ENCODE data around the gene CRYBG3. TPM values are rescaled to one million over a fixed set of nuclear protein-coding genes. Genes with fewer than 3 reads are reported as not detected.
A peak's percentile ranks its signal among the peaks of the same experiment; 100 is the strongest.

Gene CRYBG3
- total and polyA plus RNA-seq, 2 of the 13 experiments (the other 11 are each of a cell fraction or from before 2014, with no cell fraction given): 3.8 to 15.9 TPM

DNA sequence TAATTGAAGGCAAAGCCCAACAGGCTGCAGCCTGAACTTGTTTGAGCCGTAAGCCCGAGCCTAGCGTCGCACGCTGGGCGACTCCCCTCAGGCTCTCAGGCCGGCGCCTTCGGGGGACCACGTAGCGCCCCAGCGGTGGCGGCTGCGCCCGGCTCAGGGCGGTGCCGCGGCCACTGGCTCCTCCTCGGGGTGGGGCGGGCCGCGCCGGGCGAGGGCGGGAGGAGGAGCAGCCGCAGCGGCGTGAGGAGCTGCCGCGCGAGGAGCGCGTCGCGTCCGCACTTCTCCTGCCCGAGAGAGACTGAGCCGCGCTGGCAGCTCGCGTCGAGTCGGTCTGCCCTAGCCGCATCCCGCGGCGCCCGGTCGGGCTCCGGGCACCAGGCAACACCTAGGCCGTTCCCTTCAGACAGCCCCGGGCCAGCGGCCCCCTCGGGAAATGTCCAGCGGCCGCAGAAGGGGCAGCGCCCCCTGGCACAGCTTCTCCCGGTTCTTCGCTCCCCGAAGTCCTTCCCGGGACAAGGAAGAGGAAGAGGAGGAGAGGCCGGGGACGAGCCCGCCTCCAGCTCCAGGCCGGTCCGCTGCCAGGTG, at the start of gene CRYBG3 (continued):
- TF ChIP-seq, protein P1, sequence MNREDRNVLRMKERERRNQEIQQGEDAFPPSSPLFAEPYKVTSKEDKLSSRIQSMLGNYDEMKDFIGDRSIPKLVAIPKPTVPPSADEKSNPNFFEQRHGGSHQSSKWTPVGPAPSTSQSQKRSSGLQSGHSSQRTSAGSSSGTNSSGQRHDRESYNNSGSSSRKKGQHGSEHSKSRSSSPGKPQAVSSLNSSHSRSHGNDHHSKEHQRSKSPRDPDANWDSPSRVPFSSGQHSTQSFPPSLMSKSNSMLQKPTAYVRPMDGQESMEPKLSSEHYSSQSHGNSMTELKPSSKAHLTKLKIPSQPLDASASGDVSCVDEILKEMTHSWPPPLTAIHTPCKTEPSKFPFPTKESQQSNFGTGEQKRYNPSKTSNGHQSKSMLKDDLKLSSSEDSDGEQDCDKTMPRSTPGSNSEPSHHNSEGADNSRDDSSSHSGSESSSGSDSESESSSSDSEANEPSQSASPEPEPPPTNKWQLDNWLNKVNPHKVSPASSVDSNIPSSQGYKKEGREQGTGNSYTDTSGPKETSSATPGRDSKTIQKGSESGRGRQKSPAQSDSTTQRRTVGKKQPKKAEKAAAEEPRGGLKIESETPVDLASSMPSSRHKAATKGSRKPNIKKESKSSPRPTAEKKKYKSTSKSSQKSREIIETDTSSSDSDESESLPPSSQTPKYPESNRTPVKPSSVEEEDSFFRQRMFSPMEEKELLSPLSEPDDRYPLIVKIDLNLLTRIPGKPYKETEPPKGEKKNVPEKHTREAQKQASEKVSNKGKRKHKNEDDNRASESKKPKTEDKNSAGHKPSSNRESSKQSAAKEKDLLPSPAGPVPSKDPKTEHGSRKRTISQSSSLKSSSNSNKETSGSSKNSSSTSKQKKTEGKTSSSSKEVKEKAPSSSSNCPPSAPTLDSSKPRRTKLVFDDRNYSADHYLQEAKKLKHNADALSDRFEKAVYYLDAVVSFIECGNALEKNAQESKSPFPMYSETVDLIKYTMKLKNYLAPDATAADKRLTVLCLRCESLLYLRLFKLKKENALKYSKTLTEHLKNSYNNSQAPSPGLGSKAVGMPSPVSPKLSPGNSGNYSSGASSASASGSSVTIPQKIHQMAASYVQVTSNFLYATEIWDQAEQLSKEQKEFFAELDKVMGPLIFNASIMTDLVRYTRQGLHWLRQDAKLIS (CRISPR knock-in tag; IDR thresholded peaks at IDR 0.05): no peak
- TF ChIP-seq SRY (CRISPR knock-in tag; IDR thresholded peaks at IDR 0.05) (peak; percentile 62; the same call in 1 of the 2 replicates), ZNF552 (CRISPR knock-in tag; IDR thresholded peaks at IDR 0.05; ENCODE audit: borderline replicate concordance) (0 out of 2 replicates have a peak, but pooled peaks have one; percentile 54), RBM22 (optimal IDR thresholded peaks at IDR 0.05; ENCODE audit: low read length) (no peak), ZSCAN21 (CRISPR knock-in tag; IDR thresholded peaks at IDR 0.05; ENCODE audit: borderline replicate concordance) (0 out of 2 replicates have a peak, but pooled peaks have one; percentile 23), HOXA3 (CRISPR knock-in tag; IDR thresholded peaks at IDR 0.05) (peak; percentile 45), ZMAT3 (CRISPR knock-in tag; conservative IDR thresholded peaks at IDR 0.05) (peak; percentile 39), AKAP8 (CRISPR knock-in tag; IDR thresholded peaks at IDR 0.05) (peak; percentile 80; the same call in 1 of the 2 replicates), ETV6 (CRISPR knock-in tag; conservative IDR thresholded peaks at IDR 0.05) (no peak), ZNF780A (CRISPR knock-in tag; IDR thresholded peaks at IDR 0.05) (no peak), ZNF251 (CRISPR knock-in tag; IDR thresholded peaks at IDR 0.05) (no peak), ZNF644 (CRISPR knock-in tag; IDR thresholded peaks at IDR 0.05; ENCODE audit: low read depth) (no peak), KDM1A (CRISPR knock-in tag; IDR thresholded peaks at IDR 0.05) (no peak), GATAD2A (CRISPR knock-in tag; IDR thresholded peaks at IDR 0.05) (no peak), HMG20B (CRISPR knock-in tag; conservative IDR thresholded peaks at IDR 0.05) (no peak), MAFF (IDR thresholded peaks at IDR 0.05; ENCODE audit: low read depth, low read length) (no peak), ZNF274 (CRISPR knock-in tag; IDR thresholded peaks at IDR 0.05) (0 out of 2 replicates have a peak, but pooled peaks have one; percentile 40), ADNP (CRISPR knock-in tag; IDR thresholded peaks at IDR 0.05) (no peak), JDP2 (CRISPR knock-in tag; IDR thresholded peaks at IDR 0.05; ENCODE audit: borderline replicate concordance) (no peak), ZNF296 (CRISPR knock-in tag; conservative IDR thresholded peaks at IDR 0.05) (peak; percentile 72; the same call in 1 of the 2 replicates), ZNF569 (CRISPR knock-in tag; IDR thresholded peaks at IDR 0.05; ENCODE audit: borderline replicate concordance) (no peak), ZNF20 (CRISPR knock-in tag; IDR thresholded peaks at IDR 0.05) (no peak), SPEN (CRISPR knock-in tag; IDR thresholded peaks at IDR 0.05; ENCODE audit: low read depth) (peak; percentile 57; the same call in 1 of the 2 replicates), MAFG (CRISPR knock-in tag; IDR thresholded peaks at IDR 0.05) (no peak), SMARCC2 (IDR thresholded peaks at IDR 0.05) (no peak)
- TF ChIP-seq, protein P2, sequence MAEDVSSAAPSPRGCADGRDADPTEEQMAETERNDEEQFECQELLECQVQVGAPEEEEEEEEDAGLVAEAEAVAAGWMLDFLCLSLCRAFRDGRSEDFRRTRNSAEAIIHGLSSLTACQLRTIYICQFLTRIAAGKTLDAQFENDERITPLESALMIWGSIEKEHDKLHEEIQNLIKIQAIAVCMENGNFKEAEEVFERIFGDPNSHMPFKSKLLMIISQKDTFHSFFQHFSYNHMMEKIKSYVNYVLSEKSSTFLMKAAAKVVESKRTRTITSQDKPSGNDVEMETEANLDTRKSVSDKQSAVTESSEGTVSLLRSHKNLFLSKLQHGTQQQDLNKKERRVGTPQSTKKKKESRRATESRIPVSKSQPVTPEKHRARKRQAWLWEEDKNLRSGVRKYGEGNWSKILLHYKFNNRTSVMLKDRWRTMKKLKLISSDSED (CRISPR knock-in tag; IDR thresholded peaks at IDR 0.05): no peak
- TF ChIP-seq, protein P3, sequence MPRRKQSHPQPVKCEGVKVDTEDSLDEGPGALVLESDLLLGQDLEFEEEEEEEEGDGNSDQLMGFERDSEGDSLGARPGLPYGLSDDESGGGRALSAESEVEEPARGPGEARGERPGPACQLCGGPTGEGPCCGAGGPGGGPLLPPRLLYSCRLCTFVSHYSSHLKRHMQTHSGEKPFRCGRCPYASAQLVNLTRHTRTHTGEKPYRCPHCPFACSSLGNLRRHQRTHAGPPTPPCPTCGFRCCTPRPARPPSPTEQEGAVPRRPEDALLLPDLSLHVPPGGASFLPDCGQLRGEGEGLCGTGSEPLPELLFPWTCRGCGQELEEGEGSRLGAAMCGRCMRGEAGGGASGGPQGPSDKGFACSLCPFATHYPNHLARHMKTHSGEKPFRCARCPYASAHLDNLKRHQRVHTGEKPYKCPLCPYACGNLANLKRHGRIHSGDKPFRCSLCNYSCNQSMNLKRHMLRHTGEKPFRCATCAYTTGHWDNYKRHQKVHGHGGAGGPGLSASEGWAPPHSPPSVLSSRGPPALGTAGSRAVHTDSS (CRISPR knock-in tag; conservative IDR thresholded peaks at IDR 0.05): no peak
